HUDEP-2 (cell line): ENCODE results near the gene CCL20.

Source experiments
- DNase-seq, 76 experiments: peaks; one replicate each; lab custom pipeline; 2025; ENCODE audit not compliant: unreplicated experiment in 76 of 76; lab: John Stamatoyannopoulos, UW

CCL20 gene

GRCh38 chr2:227799202-227799601, 14.4 kb upstream of the CCL20 start:
- no peak for DNase-seq

DNA sequence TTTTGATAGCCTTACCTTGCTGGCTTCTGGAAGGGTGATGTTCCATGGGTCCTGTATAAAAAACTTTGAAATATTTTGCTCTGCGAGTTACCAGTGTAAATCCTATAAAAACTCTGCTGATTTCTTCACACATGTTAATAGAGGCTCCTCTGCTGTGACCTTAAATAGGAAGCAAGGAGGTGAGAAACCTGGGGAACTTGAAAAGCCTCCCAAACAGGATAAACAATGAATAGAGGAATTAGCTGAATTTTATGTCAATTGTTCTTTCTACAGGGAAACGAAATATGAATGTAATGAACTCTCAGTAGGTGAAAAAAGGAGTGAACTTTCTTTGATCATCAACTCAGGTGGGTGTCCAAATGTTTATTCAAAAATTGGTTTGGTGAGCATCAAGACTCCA, 10.8 kb upstream of the CCL20 start:
- no peak for DNase-seq

DNA sequence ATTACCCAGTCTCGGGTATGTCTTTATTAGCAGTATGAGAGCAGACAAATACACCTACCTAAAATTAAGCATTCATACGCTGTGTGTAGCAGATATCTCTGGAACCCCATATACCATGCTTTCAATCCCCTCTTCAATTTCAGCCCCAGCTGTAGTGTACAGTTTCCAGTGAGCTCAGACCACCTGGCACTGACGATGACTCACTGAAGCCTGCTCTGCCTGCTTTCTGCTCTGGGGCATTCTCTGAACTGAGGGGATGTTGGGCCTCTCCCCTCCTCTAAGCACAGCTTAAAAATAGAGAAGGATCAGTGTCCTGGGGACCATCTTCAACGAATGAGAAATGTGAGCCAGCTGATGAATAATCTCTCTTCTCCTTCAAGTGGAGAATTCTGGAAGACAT, 8.7 kb upstream of the CCL20 start:
- DNase-seq = no peak

- no peak for DNase-seq
Measured at GRCh38 chr2:227805578-227805977, 8.1 kb upstream of the CCL20 start.

DNA sequence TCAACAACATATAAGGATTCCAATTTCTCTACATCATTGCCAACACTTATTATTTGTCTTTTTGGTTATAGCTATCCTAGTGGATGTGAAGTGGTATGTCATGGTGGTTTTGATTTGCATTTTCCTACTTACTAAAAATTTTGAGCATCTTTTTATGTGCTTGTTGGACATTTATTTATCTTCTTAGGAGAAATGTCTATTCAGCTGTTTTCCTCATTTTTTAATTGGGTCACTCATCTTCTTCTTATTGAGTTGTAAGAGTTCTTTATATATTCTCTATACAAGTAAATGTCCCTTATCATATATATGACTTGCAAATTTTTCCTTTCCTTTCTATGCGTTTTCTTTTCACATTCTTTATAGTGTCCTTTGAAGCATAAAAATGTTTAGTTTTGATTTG, 4.7 kb upstream of the CCL20 start:
- no peak for DNase-seq

DNA sequence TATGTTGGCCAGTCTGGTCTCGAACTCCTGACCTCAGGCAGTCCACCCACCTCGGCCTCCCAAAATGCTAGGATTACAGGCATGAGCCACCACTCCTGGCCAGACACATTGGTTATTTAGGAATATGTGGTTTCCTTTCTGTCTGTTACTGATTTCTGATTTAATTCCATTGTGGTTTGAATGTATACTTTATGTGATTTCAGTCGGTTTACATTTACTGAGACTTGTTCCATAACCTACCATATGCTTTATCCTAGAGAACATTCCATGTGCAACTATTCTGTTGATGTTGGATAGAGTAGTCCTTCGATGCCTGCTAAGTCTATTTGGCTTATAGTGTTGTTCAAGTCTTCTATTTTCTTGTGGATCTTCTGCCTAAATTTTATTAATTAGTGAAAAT, 1.6 kb upstream of the CCL20 start:
- DNase-seq = no peak

DNA sequence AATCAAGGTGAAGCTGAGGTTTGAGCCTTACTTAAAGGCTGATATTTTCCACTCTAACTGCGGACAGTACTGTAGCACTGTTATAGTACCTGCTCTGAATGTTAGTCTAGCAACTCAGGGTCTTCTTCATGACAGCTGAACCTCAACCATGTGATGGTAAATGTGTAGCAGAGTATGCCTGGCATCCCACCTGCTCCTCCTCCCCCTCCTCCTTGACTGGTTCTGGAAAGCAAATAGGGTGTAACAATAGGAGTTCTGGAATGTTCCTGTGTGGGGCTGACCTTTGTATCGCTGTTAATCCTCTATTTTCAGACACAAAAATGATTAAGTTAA, 447 bp upstream of the CCL20 start:
- no peak for DNase-seq

- no peak for DNase-seq
Measured at GRCh38 chr2:227815066-227815465, 1.4 kb downstream of the CCL20 start.

DNA sequence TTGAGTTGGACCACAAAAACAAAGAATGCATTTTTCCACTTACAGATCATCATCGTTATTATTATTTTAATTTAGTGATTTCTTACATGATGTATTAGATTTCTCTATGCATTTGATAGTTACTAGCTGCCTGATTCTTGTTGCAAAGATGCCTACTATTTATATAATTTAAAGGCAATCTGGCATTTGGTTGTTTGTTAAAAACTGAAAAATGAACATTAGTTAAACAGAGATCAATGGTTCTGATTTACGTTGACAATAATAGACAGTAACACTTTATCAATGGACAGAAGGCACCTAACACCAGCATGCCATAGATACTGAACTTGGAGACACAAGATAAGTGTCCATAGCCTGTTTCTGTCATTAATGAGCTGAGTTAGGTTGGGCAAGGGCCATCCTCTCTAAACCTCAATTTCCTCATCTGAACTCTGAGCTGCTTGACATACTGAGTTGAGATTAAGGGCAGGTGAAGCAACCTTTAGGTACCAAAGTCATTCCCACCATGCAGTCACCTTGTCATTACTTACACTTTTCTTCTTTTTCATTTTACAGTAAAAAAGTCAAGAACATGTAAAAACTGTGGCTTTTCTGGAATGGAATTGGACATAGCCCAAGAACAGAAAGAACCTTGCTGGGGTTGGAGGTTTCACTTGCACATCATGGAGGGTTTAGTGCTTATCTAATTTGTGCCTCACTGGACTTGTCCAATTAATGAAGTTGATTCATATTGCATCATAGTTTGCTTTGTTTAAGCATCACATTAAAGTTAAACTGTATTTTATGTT, 3.1 kb downstream of the CCL20 start:
- DNase-seq = peak in 1 of 76 experiments; percentile 3

DNA sequence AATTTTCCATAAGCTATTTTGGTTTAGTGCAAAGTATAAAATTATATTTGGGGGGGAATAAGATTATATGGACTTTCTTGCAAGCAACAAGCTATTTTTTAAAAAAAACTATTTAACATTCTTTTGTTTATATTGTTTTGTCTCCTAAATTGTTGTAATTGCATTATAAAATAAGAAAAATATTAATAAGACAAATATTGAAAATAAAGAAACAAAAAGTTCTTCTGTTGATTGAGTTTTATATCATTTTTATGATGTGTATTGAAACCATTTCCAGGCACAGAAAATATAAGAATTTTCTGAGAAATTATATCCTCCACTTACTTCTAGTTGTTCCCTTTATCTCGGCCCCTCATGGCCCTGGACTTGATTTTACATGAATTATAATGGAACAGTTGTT, 3.7 kb downstream of the CCL20 start:
- no peak for DNase-seq

GRCh38 chr2:227817850-227818674, 4.4 kb downstream of the CCL20 start:
- DNase-seq = peak in 32 of 76 experiments; percentile 1 to 53 (median 14)

DNA sequence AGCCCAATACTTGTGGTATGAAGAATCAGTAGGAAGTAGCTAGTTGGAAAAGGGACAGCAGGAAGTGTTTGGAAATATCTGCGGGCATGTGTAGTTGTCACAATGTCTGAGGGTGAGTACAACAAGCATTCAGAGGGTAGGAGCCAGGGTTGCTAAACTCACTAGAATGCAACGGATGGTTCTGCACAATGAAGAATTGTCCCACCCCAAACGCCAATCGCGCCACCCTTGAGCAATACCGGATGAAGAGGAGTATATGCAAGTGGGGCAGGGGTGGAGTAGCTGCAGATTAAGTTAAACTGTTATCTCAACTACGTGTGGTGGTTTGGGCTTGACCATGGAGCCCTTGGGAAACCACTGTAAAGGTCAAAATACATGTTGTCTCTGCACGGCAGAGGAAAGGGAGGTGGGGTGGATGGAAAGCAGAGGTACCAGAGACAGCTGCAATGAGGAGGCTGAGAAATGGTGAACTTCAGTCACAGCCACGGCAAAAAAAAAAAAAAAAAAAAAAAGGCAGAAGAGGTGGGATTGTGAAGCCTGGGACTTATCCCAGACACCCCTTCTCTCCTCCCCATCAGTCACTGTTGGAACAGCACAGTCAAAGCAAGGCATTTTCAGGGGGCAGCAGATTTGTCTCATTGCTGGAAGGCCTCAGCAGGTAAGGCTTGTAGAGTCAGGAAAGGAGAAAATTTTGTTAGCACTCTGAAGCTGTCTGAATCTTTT, 5.2 kb downstream of the CCL20 start:
- peak in 32 of 76 experiments; percentile 1 to 64 (median 15) for DNase-seq

DNA sequence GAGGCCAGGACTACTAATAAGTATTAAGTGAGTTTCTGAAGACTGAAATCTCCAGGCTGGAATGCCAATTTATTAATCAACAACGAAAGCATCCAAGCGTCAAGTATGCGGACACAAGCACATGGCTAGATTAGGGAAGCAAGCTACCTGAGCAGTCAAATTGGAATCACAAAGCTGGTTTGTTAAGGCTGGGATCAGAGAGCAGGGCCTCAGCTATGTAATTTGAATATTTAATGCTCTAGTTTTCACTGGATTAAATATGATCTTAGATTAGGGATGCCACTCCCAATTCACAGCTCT, 5.7 kb downstream of the CCL20 start:
- no peak for DNase-seq

DNA sequence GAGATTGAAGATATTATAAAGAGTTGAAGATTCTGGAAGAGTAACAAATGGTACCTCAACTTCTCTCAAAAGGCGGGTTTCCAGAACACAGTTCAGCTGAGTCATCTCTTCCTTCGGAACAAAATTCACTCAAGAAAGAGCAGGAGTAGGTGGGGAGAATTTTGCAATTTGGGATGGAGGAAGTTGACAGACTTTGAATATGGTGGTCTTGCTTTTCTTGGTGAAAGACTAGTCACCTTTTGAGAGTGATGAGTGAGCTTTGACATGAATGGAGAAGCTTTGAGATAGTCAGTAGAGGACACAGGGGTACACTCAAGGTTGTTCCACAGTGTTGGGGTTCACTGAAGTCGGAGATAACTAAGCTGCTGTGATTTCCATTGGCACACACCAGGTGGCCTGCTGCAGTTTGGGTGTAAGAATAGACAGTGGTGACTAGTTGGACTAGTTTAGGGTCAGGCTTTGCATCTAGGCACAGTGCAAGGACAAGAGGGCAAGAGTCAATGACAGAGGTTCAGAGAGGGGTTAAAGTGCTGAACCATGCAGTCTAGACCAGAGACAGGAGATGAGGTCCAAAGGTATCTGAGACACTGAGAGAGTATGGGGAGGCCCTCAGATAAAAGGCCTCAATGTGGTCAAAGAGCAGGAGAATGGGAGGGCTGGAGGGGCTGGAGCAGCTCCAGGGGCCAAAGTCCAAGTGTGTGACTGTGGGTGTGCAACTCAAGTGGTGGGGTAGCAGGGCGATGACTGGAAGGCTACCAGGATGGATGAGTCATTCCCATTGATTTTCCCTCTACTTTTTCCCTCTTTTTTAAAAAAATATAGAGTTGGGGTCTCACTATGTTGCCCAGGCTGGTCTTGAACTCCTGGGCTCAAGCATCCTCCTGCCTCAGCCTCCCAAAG, 7.7 kb downstream of the CCL20 start:
- DNase-seq = no peak

- DNase-seq = no peak
Measured at GRCh38 chr2:227822416-227823003, 8.9 kb downstream of the CCL20 start.

DNA sequence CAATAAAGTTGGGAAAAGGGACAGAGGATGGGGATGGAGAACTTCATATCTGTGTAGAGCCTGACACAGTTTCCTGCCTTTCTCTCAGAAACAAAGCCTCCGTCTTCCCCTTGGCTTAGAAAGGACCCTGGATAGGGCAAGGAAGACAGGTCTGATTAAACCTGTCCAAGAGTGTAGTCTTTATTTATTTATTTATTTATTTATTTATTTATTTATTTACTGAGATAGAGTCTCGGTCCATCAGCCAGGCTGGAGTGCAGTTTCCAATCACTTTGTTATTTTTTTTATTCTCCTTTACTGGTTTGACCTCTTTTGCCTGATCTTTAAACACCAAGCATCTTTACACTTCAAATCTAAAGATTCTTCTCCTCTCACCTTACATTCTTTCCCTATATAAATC, 10.3 kb downstream of the CCL20 start:
- DNase-seq = no peak

- no peak for DNase-seq
Measured at GRCh38 chr2:227824711-227825110, 11.1 kb downstream of the CCL20 start.

DNA sequence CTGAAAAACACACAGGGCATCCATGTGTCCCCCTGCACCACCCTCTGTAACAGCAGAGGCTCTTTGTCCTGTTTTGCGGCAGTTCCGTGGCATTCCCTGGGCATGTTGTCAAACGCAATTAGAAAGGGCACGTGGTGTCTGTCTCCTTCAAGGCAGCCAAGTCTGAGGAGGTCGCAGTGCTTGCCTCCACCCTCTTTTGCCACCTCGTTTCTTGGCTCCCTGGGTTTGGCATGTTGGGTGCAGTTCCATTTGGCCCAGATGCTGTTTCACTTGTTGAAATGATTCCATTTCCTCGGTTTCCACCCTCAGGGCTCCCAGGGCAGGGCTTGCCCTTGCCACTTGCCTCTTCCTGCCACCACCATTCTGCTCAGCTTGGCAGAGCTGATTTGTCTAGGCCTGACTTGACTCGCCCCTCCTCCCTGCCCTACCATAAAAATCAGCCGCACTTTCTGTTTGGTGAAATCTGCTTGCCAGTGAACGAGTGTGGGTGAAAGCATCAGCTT, 12.4 kb downstream of the CCL20 start:
- no peak for DNase-seq

- no peak for DNase-seq
Measured at GRCh38 chr2:227826563-227826962, 12.9 kb downstream of the CCL20 start.

DNA sequence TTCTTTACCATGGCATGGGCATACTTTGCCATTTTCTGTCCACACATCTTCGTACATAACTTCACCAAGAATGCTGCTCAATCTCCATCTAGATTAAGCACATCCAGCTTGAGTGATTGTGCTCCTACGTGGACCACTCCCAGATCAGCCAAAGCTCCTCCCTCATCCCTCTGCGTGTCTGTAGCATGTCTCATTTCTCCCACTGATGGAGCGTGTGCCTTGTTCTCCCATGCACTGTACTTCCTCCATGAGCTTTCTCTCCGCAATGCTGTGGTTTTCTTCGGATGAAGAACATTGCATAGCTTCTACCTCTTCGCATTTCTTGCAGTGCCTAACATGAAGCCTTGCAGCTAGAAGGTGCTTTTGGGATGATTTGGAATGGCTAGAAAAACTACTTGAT, 13.5 kb downstream of the CCL20 start:
- no peak for DNase-seq
